H9 (cell line): Measurements from ENCODE around the gene LAMTOR4. TPM values are rescaled to one million over a fixed set of nuclear protein-coding genes. Genes with fewer than 3 reads are reported as not detected.

ENCODE experiments used
- DNase-seq: peaks from one replicate; pipeline ENCODE4 v3.0.0-alpha.2; 2017
- H2AFZ ChIP-seq: one replicate; pipeline ENCODE4 v1.6.1; 2013; ENCODE audit warnings: mild to moderate bottlenecking, low read length, control low read depth, moderate library complexity
- H2AK5ac ChIP-seq: 2 replicates; pipeline ENCODE4 v1.6.1; 2013; ENCODE audit warnings: low read length, control low read depth, mixed read lengths; ENCODE audit not compliant: insufficient read length
- H2BK120ac ChIP-seq: one replicate; pipeline ENCODE4 v1.6.1; 2013; ENCODE audit warnings: low read depth, mild to moderate bottlenecking, low read length, control low read depth, inconsistent platforms; ENCODE audit not compliant: poor library complexity, severe bottlenecking
- H2BK12ac ChIP-seq: 2 replicates; pipeline ENCODE4 v1.6.1; 2013; ENCODE audit warnings: low read length, control low read depth, mixed read lengths, low read depth; ENCODE audit not compliant: insufficient read length
- H2BK15ac ChIP-seq: 2 replicates; pipeline ENCODE4 v1.6.1; 2013; ENCODE audit warnings: low read depth, low read length, control low read depth
- H2BK20ac ChIP-seq: one replicate; pipeline ENCODE4 v1.6.1; 2013; ENCODE audit warnings: low read depth, mild to moderate bottlenecking, low read length, control low read depth, inconsistent platforms; ENCODE audit not compliant: poor library complexity, severe bottlenecking
- H2BK5ac ChIP-seq: 2 replicates; pipeline ENCODE4 v1.6.1; 2013; ENCODE audit warnings: low read length, control low read depth, mixed read lengths; ENCODE audit not compliant: insufficient read length
- H3K14ac ChIP-seq: 2 replicates; pipeline ENCODE4 v1.6.1; 2013; ENCODE audit warnings: low read length, control low read depth; ENCODE audit not compliant: insufficient read depth
- H3K18ac ChIP-seq: 2 replicates; pipeline ENCODE4 v1.6.1; 2013; ENCODE audit warnings: low read depth, mild to moderate bottlenecking, mixed read lengths, low read length, control low read depth; ENCODE audit not compliant: insufficient read length
- H3K23ac ChIP-seq: 2 replicates; pipeline ENCODE4 v1.6.1; 2013; ENCODE audit warnings: low read length, control low read depth, mixed read lengths, low read depth; ENCODE audit not compliant: insufficient read length
- H3K23me2 ChIP-seq: 2 replicates; pipeline ENCODE4 v1.6.1; 2013; ENCODE audit warnings: low read depth, mild to moderate bottlenecking, mixed read lengths, low read length, control low read depth; ENCODE audit not compliant: insufficient read length, poor library complexity, severe bottlenecking
- H3K27ac ChIP-seq: 2 replicates; pipeline ENCODE4 v1.5.1; 2013; ENCODE audit warnings: low read length, control low read depth, mixed read lengths, low read depth; ENCODE audit not compliant: insufficient read length
- H3K27me3 ChIP-seq: 2 replicates; pipeline ENCODE4 v1.6.1; 2013; ENCODE audit warnings: low read length, control low read depth, inconsistent platforms; ENCODE audit not compliant: insufficient read depth
- H3K4ac ChIP-seq: 2 replicates; pipeline ENCODE4 v1.6.1; 2013; ENCODE audit warnings: low read depth, mild to moderate bottlenecking, control low read depth, inconsistent platforms, low read length, moderate library complexity
- H3K4me1 ChIP-seq: 2 replicates; pipeline ENCODE4 v1.6.1; 2013; ENCODE audit warnings: low read length, control low read depth, inconsistent platforms; ENCODE audit not compliant: insufficient read depth
- H3K4me2 ChIP-seq: 2 replicates; pipeline ENCODE4 v1.6.1; 2013; ENCODE audit warnings: low read length, control low read depth, mixed read lengths; ENCODE audit not compliant: insufficient read length, insufficient read depth
- H3K56ac ChIP-seq: 2 replicates; pipeline ENCODE4 v1.6.1; 2013; ENCODE audit warnings: low read depth, mild to moderate bottlenecking, mixed read lengths, low read length, control low read depth; ENCODE audit not compliant: insufficient read length
- H3K79me1 ChIP-seq: 2 replicates; pipeline ENCODE4 v1.6.1; 2013; ENCODE audit warnings: low read depth, mild to moderate bottlenecking, moderate library complexity, low read length, control low read depth, inconsistent platforms; ENCODE audit not compliant: insufficient read depth, poor library complexity, severe bottlenecking
- H3K79me2 ChIP-seq: 2 replicates; pipeline ENCODE4 v1.6.1; 2013; ENCODE audit warnings: low read length, control low read depth, inconsistent platforms; ENCODE audit not compliant: insufficient read depth
- H3K9ac ChIP-seq: 2 replicates; pipeline ENCODE4 v1.6.1; 2013; ENCODE audit warnings: low read length, control low read depth, mixed read lengths; ENCODE audit not compliant: insufficient read length; ENCODE audit errors: extremely low read depth
- H3K9me3 ChIP-seq: one replicate; pipeline ENCODE4 v1.6.1; 2013; ENCODE audit warnings: low read depth, low read length, inconsistent platforms; ENCODE audit not compliant: control insufficient read depth
- H3T11ph ChIP-seq: one replicate; pipeline ENCODE4 v1.6.1; 2013; ENCODE audit warnings: mild to moderate bottlenecking, low read length, control low read depth, inconsistent platforms
- H4K20me1 ChIP-seq: one replicate; pipeline ENCODE4 v1.6.1; 2013; ENCODE audit not compliant: control insufficient read depth, insufficient read length, insufficient read depth
- H4K5ac ChIP-seq: 2 replicates; pipeline ENCODE4 v1.6.1; 2013; ENCODE audit warnings: low read depth, mild to moderate bottlenecking, mixed read lengths, low read length, control low read depth; ENCODE audit not compliant: insufficient read length
- H4K8ac ChIP-seq: replicated peaks from 2 replicates; pipeline ENCODE4 v1.6.1; 2013; ENCODE audit warnings: low read length, control low read depth, mixed read lengths, low read depth; ENCODE audit not compliant: insufficient read length
- H4K91ac ChIP-seq: 2 replicates; pipeline ENCODE4 v1.6.1; 2013; ENCODE audit warnings: low read depth, mild to moderate bottlenecking, moderate library complexity, mixed read lengths, low read length, control low read depth; ENCODE audit not compliant: insufficient read length
- H3K27ac Mint-ChIP-seq, 3 experiments: 2 replicates in 2 of 3; 3 replicates in 1 of 3; pipeline ENCODE4 v1.8.0; 2020 to 2021; ENCODE audit warnings: mixed read lengths in 3 of 3, mild to moderate bottlenecking in 1 of 3, moderate library complexity in 1 of 3
- H3K27me3 Mint-ChIP-seq: 2 replicates; pipeline ENCODE4 v1.8.0; 2021; ENCODE audit warnings: low read depth, mild to moderate bottlenecking, moderate library complexity, mixed read lengths
- H3K36me3 Mint-ChIP-seq, 3 experiments: 2 replicates in 2 of 3; 3 replicates in 1 of 3; pipeline ENCODE4 v1.8.0; 2020 to 2021; ENCODE audit warnings: low read depth in 3 of 3, mixed read lengths in 3 of 3; ENCODE audit not compliant: insufficient read depth in 1 of 3
- H3K4me1 Mint-ChIP-seq, 2 experiments: 2 replicates each; pipeline ENCODE4 v1.8.0; 2020; ENCODE audit warnings: mixed read lengths in 2 of 2
- H3K4me3 Mint-ChIP-seq, 2 experiments: 2 replicates in 1 of 2; 3 replicates in 1 of 2; pipeline ENCODE4 v1.8.0; 2020 to 2021; ENCODE audit warnings: mild to moderate bottlenecking in 2 of 2, mixed read lengths in 2 of 2, moderate library complexity in 1 of 2
- H3K9me3 Mint-ChIP-seq, 2 experiments: 2 replicates in 1 of 2; 3 replicates in 1 of 2; pipeline ENCODE4 v1.8.0; 2020; ENCODE audit warnings: mild to moderate bottlenecking in 2 of 2, mixed read lengths in 2 of 2, moderate library complexity in 1 of 2
- CTCF ChIP-seq: fragments of 200-600 bp; sonication (generic); conservative IDR thresholded peaks from 3 replicates; pipeline ENCODE4 v1.8.0; 2021; ENCODE audit warnings: antibody characterized with exemption, mild to moderate bottlenecking
- whole genome bisulfite sequencing: extraction: QIAGEN DNeasy Blood & Tissue Kit; methylation state at CpG from one replicate; pipeline ENCODE4 v1.1.7; 2013; ENCODE audit warnings: missing lambda C conversion rate, low lambda C conversion rate, mixed read lengths; ENCODE audit not compliant: insufficient read length; ENCODE audit errors: extremely low coverage; 5-methylcytosine and 5-hydroxymethylcytosine counted together
- total RNA-seq: library from RNA; stranded (reverse); gene quantifications from 2 replicates; pipeline ENCODE4 v1.2.1, GENCODE V29; 2021

LAMTOR4 gene
- total RNA-seq, 1 experiment from 2014 or later = 179 TPM

GRCh38 chr7:100132126-100132525 lies 16.6 kb upstream of the LAMTOR4 start:
- Histone ChIP-seq H4K91ac (no peak overlapping the region), H3K14ac (no peak overlapping the region), H2AFZ (no peak overlapping the region), H2BK20ac (no peak overlapping the region), H2BK12ac (peak overlapping the region; percentile 57), H2BK15ac (no peak overlapping the region), H3K4me2 (no peak overlapping the region), H3K18ac (no peak overlapping the region), H4K8ac (no peak overlapping the region), H3K9me3 (no peaks in the 10 kb centered on the region), H4K5ac (no peak overlapping the region), H3K56ac (no peak overlapping the region), H3K4ac (no peak overlapping the region), H3K27ac (no peak overlapping the region), H3K4me1 (peaks cover 4% of the 10 kb centered on the region; the same call in 1 of the 2 replicates), H3K23me2 (peaks cover 7% of the 10 kb centered on the region), H2AK5ac (no peak overlapping the region), H3K79me1 (no peaks in the 10 kb centered on the region), H3T11ph (no peak overlapping the region), H4K20me1 (no peaks in the 10 kb centered on the region), H3K9ac (no peak overlapping the region), H3K79me2 (no peaks in the 10 kb centered on the region), H3K23ac (no peak overlapping the region), H2BK5ac (no peak overlapping the region), H2BK120ac (no peak overlapping the region), H3K27me3 (no peaks in the 10 kb centered on the region; the same call in 1 of the 2 replicates)
- Mint-ChIP-seq H3K27ac (no peak overlapping the region), H3K4me3 (no peak overlapping the region), H3K9me3 (no peaks in the 10 kb centered on the region), H3K36me3 (no peaks in the 10 kb centered on the region), H3K27me3 (peaks cover 35% of the 10 kb centered on the region), H3K4me1 (peaks cover 7 to 10% of the 10 kb centered on the region in 2 experiments)
- no peak for TF ChIP-seq CTCF
- no CpG with 5 or more reads among the region's 7 CpGs for WGBS
- no peak for DNase-seq
